Stimulated activated CD4-positive, alpha-beta T cell treated with anti-CD3 and anti-CD28 coated beads, Interleukin-15, amount 100 ng/mL, for 24 hours (primary cell): ENCODE data around the gene MKX.

Experiments
- DNase-seq: peaks from one replicate; pipeline ENCODE4 v3.0.0-alpha.2; 2020

Gene MKX

DNA sequence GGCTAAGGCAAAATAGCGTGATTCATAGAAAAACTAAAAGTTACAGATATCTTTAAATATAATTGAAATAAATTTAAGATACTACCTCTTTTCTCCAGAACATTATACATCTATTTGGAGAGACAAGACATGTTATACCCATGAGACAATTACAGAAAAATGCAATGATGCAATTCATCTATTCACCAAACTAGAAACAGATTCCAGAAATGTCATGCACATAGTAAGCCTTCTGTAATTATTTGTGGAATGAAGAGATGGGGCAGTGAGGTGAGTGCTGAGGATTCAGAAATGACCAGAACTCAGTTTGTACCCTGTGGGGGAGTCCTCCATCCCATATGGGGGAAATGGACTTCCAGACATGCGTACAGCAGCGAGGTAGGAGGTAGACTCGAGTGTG lies 99.4 kb downstream of the MKX start:
- DNase-seq: no peak

- no peak for DNase-seq
Measured at GRCh38 chr10:27644307-27644939, 101.2 kb downstream of the MKX start.

DNA sequence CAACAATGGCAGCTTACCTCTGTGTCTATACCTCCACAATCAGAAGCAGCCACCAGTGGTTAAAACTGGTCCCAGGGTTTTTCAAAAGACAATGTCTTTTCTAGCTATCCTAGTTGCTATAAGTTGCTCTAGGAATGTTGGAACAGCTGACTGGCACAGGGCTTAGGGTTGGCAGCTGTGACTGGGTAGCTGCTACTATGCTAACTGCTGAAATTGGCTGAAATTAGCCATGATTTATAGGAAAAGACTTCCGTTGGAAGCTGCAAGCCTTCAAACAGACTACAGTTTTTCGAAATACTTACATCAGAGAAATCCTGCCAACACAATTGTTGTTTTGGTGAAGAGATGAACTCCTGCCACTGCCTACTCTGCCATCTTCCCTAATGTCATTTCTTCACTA lies 102.3 kb downstream of the MKX start:
- DNase-seq: no peak

- DNase-seq: no peak
Measured at GRCh38 chr10:27642023-27642589, 103.5 kb downstream of the MKX start.

GRCh38 chr10:27638071-27638750 lies 107.4 kb downstream of the MKX start:
- DNase-seq: no peak

GRCh38 chr10:27637601-27638000 lies 108.0 kb downstream of the MKX start:
- no peak for DNase-seq

DNA sequence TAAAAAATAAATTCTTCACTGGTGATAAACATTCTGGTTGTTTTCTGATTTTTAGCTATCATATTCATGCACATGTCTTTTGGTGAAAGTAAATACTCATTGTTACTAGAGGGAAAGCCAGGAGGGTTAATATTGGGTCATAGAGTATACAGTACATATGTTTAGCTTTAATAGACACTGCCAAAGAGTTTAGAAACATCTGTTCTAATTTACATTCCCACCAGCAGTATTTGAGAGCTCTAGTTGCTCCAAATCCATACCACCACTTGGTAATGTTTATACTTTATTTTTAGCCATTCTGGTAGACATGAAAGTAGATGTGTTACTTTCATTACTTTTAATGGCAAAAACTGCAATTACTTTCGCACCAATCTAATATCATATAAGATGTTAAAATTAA lies 108.8 kb downstream of the MKX start:
- DNase-seq: no peak

- no peak for DNase-seq
Measured at GRCh38 chr10:27635699-27636270, 109.8 kb downstream of the MKX start.

- DNase-seq: no peak
Measured at GRCh38 chr10:27635290-27635689, 110.3 kb downstream of the MKX start.

DNA sequence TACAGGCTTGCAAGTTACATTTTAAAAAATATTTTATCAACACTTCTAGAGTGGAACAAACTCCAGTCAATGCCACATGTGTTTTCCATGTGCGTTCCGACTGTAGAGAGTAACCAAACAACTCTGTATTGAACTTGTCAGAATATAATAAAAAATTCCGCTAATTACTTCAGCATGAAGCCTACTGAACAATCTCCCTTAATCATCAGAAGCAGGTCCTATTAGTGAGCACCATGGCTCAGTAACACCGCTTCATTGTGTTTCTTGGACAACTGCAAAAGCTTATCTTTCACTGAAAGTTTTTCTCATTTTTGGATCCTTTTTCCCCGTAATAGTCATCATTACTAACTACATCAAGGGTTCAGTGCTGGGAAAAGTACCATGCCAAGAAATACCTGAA lies 117.0 kb downstream of the MKX start:
- no peak for DNase-seq

- no peak for DNase-seq
Measured at GRCh38 chr10:27626890-27627289, 118.7 kb downstream of the MKX start.

DNA sequence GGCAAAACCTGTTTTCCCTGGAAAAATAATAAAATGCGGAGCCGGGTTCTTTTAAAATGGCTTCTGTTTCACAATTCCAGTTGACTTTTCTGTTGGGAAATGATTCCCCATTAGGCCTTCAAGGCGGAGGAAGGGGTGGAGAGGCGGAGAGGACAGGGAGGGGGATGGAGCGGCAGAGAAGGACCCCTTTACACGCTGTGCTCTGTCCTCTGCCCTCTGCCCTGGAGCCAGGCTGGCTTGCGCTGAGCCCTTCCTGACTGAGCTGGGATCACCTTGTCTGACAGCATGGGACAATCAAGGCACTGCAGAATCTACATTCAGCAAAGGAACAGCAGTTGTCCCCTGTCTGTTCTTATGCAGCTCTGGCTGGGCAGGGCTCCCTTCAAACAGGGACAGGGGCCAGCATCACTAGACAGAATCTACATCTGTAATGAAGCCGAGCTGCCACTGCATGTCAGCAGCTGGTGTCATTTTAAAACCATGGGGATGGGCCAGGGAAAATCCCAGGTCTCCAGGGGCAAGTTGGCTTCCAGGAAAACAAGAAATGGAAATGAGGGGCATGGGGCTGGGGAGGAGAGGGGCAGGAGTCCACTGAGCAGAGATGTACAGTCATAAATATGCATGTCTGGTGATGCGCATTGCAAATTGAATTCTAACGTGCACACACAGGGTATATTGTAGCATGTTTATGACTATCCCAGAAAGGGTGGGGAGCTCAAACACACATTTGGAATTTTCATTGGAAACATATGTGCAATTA lies 120.0 kb downstream of the MKX start:
- DNase-seq: no peak

DNA sequence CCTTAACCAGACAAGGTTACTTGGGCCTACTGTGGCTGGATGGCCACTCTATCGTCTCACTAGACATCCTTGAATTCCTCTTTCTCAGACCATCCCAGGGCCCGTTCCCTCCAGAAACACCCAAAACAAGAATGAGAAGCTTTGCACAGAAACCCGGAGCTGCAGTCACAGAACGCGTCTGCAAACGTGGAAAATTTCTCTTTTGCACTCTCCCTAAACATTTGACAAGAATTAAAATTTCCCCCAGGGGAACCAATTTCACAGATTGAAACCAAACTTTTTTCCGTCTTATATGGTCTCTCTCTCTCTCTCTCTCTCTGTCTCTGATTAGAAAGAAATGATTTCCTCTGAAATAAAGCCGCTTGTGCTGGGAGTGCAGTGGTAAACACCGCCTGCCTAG lies 120.7 kb downstream of the MKX start:
- no peak for DNase-seq
